Liver (tissue), 3 donors: ENCODE measurements around the gene ME1.

Experiments
- REST ChIP-seq: IDR thresholded peaks from 2 replicates; pipeline ENCODE4 v1.6.1; 2016; ENCODE audit warnings: antibody characterized with exemption, mild to moderate bottlenecking
- RXRA ChIP-seq, 2 donors: IDR thresholded peaks; 2 replicates each; pipeline ENCODE4 v1.6.1; 2017 to 2018; ENCODE audit warnings: antibody characterized with exemption in 2 of 2, mild to moderate bottlenecking in 1 of 2
- TF ChIP-seq, protein P1 (sequence below): fragments of 150-350 bp; IDR thresholded peaks from 2 replicates; pipeline ENCODE4 v1.5.1; 2017; ENCODE audit warnings: improper control_type of control experiment, low read depth, low read length; ENCODE audit not compliant: missing input control
- TF ChIP-seq, protein P2 (sequence below): IDR thresholded peaks from 2 replicates; pipeline ENCODE4 v1.6.1; 2016; ENCODE audit warnings: antibody characterized with exemption
- donor health status: healthy.
- donor health status: healthy.

GRCh38 chr6:83185096-83185495, 245.8 kb downstream of the ME1 start:
- TF ChIP-seq RXRA (IDR thresholded peaks at IDR 0.05) (no peak), REST (no peak)
- TF ChIP-seq, protein P1, sequence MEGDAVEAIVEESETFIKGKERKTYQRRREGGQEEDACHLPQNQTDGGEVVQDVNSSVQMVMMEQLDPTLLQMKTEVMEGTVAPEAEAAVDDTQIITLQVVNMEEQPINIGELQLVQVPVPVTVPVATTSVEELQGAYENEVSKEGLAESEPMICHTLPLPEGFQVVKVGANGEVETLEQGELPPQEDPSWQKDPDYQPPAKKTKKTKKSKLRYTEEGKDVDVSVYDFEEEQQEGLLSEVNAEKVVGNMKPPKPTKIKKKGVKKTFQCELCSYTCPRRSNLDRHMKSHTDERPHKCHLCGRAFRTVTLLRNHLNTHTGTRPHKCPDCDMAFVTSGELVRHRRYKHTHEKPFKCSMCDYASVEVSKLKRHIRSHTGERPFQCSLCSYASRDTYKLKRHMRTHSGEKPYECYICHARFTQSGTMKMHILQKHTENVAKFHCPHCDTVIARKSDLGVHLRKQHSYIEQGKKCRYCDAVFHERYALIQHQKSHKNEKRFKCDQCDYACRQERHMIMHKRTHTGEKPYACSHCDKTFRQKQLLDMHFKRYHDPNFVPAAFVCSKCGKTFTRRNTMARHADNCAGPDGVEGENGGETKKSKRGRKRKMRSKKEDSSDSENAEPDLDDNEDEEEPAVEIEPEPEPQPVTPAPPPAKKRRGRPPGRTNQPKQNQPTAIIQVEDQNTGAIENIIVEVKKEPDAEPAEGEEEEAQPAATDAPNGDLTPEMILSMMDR: no peak
- TF ChIP-seq, protein P2, sequence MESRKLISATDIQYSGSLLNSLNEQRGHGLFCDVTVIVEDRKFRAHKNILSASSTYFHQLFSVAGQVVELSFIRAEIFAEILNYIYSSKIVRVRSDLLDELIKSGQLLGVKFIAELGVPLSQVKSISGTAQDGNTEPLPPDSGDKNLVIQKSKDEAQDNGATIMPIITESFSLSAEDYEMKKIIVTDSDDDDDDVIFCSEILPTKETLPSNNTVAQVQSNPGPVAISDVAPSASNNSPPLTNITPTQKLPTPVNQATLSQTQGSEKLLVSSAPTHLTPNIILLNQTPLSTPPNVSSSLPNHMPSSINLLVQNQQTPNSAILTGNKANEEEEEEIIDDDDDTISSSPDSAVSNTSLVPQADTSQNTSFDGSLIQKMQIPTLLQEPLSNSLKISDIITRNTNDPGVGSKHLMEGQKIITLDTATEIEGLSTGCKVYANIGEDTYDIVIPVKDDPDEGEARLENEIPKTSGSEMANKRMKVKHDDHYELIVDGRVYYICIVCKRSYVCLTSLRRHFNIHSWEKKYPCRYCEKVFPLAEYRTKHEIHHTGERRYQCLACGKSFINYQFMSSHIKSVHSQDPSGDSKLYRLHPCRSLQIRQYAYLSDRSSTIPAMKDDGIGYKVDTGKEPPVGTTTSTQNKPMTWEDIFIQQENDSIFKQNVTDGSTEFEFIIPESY: no peak
